Transverse colon (tissue), 3 donors: ENCODE data around the gene CDKN1A.

Experiments
- EP300 ChIP-seq: sonication (generic); formaldehyde crosslinking; IDR thresholded peaks from one replicate; pipeline ENCODE4 v1.6.1; 2017; ENCODE audit warnings: antibody characterized with exemption, low read depth
- POLR2A ChIP-seq: fragments of 450-650 bp; IDR thresholded peaks from one replicate; pipeline ENCODE4 v1.6.1; 2016; ENCODE audit warnings: antibody characterized with exemption, mild to moderate bottlenecking, moderate library complexity
- TF ChIP-seq, protein P1 (sequence below), 5 experiments: fragments of 200-600 bp in 3 of 5; fragments of 450-650 bp in 2 of 5; sonication (generic) in 3 of 5; IDR thresholded peaks; 1 replicate in 2 of 5; 2 replicates in 3 of 5; pipeline ENCODE4 v1.5.1; 2016 to 2017; ENCODE audit warnings: antibody characterized with exemption in 5 of 5, inconsistent platforms in 3 of 5, mild to moderate bottlenecking in 2 of 5, moderate library complexity in 1 of 5

DNA sequence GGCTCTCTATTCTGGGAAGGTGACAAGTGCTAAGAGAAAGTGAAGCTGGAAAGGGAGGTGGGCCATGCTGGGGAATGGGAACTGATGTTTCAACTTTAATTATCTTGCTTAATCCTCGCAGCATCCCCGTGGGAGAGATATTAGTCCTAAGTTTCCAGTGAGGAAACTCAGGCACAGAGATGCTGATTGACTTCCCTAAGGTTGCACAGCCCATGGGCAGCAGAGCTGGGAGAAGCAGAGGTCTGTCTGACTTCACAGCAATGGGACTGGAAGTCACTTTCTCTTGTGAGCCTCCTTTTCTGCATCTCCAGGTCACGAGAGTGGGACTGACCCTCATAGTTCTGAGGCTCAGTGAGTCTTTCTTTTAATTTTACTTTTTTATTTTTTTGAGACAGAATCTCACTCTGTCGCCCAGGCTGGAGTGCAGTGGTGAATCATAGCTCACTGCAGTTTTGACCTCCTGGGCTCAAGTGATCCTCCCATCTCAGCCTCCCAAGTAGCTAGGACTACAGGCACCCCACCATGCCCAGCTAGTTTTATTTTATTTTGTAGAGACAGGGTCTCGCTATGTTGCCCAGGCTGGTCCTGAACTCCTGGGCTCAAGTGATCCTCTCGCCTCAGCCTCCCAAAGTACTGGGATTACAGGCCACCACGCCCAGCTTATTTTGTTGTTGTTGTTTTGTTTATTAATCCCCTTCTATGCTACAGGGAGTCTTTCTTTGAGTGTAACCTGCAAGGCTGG is 21.7 kb downstream of the CDKN1A start:
- TF ChIP-seq, protein P1, sequence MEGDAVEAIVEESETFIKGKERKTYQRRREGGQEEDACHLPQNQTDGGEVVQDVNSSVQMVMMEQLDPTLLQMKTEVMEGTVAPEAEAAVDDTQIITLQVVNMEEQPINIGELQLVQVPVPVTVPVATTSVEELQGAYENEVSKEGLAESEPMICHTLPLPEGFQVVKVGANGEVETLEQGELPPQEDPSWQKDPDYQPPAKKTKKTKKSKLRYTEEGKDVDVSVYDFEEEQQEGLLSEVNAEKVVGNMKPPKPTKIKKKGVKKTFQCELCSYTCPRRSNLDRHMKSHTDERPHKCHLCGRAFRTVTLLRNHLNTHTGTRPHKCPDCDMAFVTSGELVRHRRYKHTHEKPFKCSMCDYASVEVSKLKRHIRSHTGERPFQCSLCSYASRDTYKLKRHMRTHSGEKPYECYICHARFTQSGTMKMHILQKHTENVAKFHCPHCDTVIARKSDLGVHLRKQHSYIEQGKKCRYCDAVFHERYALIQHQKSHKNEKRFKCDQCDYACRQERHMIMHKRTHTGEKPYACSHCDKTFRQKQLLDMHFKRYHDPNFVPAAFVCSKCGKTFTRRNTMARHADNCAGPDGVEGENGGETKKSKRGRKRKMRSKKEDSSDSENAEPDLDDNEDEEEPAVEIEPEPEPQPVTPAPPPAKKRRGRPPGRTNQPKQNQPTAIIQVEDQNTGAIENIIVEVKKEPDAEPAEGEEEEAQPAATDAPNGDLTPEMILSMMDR (IDR thresholded peaks at IDR 0.05) = no peak
- TF ChIP-seq EP300 (no peak), POLR2A (no peak)
